Smooth muscle cell (in vitro differentiated cells): Measurements from ENCODE around the gene PIM3. TPM values are rescaled to one million over a fixed set of nuclear protein-coding genes. Genes with fewer than 3 reads are reported as not detected.

Experiments used
- DNase-seq: peaks from one replicate; lab custom pipeline; 2025; ENCODE audit not compliant: unreplicated experiment; lab: John Stamatoyannopoulos, UW
- H2AFZ ChIP-seq: fragments of 200-600 bp; sonication (generic); 2 replicates; pipeline ENCODE4 v1.6.0; 2016; ENCODE audit warnings: antibody characterized with exemption, low read depth, mild to moderate bottlenecking
- H3F3A ChIP-seq: fragments of 200-600 bp; sonication (generic); 2 replicates; pipeline ENCODE4 v1.6.0; 2017; ENCODE audit warnings: antibody characterized with exemption, low read depth
- H3K27ac ChIP-seq: fragments of 200-600 bp; sonication (generic); 2 replicates; pipeline ENCODE4 v1.5.1; 2016; ENCODE audit warnings: low read depth, mild to moderate bottlenecking
- H3K27me3 ChIP-seq: fragments of 200-600 bp; sonication (generic); 2 replicates; pipeline ENCODE4 v1.6.1; 2016; ENCODE audit warnings: low read depth, mild to moderate bottlenecking
- H3K36me3 ChIP-seq: fragments of 200-600 bp; sonication (generic); 2 replicates; pipeline ENCODE4 v1.5.1; 2016; ENCODE audit warnings: low read depth
- H3K4me1 ChIP-seq: fragments of 200-600 bp; sonication (generic); 2 replicates; pipeline ENCODE4 v1.5.1; 2016; ENCODE audit warnings: low read depth
- H3K4me2 ChIP-seq: fragments of 200-600 bp; sonication (generic); 2 replicates; pipeline ENCODE4 v1.6.0; 2016; ENCODE audit warnings: mild to moderate bottlenecking
- H3K4me3 ChIP-seq: fragments of 200-600 bp; sonication (generic); 2 replicates; pipeline ENCODE4 v1.5.1; 2016; ENCODE audit warnings: mild to moderate bottlenecking
- H3K79me2 ChIP-seq: fragments of 200-600 bp; sonication (generic); 2 replicates; pipeline ENCODE4 v1.6.0; 2016; ENCODE audit warnings: low read depth, mild to moderate bottlenecking
- H3K9ac ChIP-seq: fragments of 200-600 bp; sonication (generic); 2 replicates; pipeline ENCODE4 v1.6.0; 2016; ENCODE audit warnings: low read depth
- H3K9me3 ChIP-seq: fragments of 200-600 bp; sonication (generic); replicated peaks from 2 replicates; pipeline ENCODE4 v1.5.1; 2016; ENCODE audit warnings: low read depth
- H4K20me1 ChIP-seq: fragments of 200-600 bp; sonication (generic); 2 replicates; pipeline ENCODE4 v1.6.0; 2016; ENCODE audit warnings: low read depth
- CTCF ChIP-seq: fragments of 200-600 bp; sonication (generic); IDR thresholded peaks from 2 replicates; pipeline ENCODE4 v1.5.1; 2017; ENCODE audit warnings: borderline replicate concordance, mild to moderate bottlenecking, antibody characterized with exemption; ENCODE audit not compliant: insufficient read depth, poor library complexity, severe bottlenecking
- WGBS: methylation state at CpG from one replicate; pipeline ENCODE4 v1.1.7; 2016; ENCODE audit warnings: low lambda C conversion rate; 5-methylcytosine and 5-hydroxymethylcytosine counted together
- microRNA-seq: library from miRNA; unstranded; fragments of <30 nt; microRNA quantifications from one replicate; pipeline ENCODE4, GENCODE V29; 2016; ENCODE audit warnings: borderline number of aligned reads
- polyA plus RNA-seq: library from polyadenylated mRNA; unstranded; fragments of >200 nt; fragmentation: Nextera tagmentation; extraction: Ambion mirVana; gene quantifications from 2 replicates; pipeline ENCODE4 v1.2.1, GENCODE V29; 2016
- small RNA-seq: library from RNA; depleted of rRNA; stranded (forward); fragments of <200 nt; gene quantifications from one replicate; pipeline ENCODE3, GENCODE V24; 2014
- total RNA-seq: library from RNA; depleted of rRNA; stranded (reverse); fragments of >200 nt; gene quantifications from 2 replicates; pipeline ENCODE4 v1.2.3, GENCODE V29; 2014

PIM3 gene
- total and polyA plus RNA-seq, 2 experiments from 2014 or later = 19.1 to 43.3 TPM

DNA sequence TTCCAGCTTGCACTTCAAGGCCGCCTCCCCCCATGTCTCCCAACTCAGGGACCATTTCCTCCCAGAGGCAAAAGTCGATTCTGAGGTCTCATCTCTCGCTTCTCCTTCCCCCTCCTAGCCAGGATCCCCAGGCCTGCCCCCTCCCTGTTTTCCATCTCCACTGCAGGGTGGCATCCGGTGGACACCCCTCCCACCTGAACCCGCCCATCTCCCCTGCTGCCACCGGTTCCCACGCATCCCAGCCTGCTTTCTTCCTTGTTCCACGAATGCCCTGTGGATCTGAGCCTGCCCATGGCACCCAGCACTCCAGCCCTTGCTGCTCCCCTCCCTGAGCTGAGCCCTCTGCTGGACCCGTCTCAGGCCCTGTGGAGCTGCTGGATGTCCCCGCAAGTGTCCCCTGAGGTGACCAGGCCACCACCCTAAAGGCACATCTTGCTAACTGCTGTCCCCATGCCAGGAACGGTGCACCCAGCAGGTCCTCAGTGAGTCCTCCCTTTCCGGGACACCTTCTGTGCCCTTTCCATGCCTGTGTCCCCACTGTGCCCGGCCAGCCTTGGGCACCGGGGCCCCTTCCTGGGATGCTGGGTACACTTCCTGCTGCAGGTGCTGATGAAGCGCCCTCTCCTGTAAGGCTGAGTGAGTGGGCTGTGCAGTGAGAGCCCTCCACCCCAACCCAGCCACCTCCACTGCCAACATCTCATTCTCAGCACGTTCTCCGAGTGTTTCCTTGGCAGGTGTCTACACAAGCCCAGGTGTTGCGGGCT is 51.1 kb downstream of the PIM3 start:
- H3K9ac ChIP-seq = no peak overlapping the region

GRCh38 chr22:50012211-50013181 is 51.9 kb downstream of the PIM3 start, which contains the start of gene IL17REL:
IL17REL (minus strand) TSS chr22:50012765; CDS start chr22:50012646, 119 bp downstream.
- 74% methylated on average over 29 of the region's 29 CpGs for WGBS
- H3K36me3 ChIP-seq = no peaks in the 10 kb centered on the region
- H3K4me2 ChIP-seq = no peak within 1 kb of the TSS
- H3K27ac ChIP-seq = no peak within 1 kb of the TSS
- no peak for TF ChIP-seq CTCF
- no peak within 1 kb of the TSS for H3K9ac ChIP-seq
- no peaks in the 10 kb centered on the region for H3F3A ChIP-seq
- no peaks in the 10 kb centered on the region for H3K79me2 ChIP-seq
- H3K4me1 ChIP-seq = peaks cover 5% of the 10 kb centered on the region
- no peaks in the 10 kb centered on the region for H3K9me3 ChIP-seq
- H2AFZ ChIP-seq = no peak within 1 kb of the TSS
- H3K27me3 ChIP-seq = peaks cover 57% of the 10 kb centered on the region
- no peak for DNase-seq
- H3K4me3 ChIP-seq = no peak within 1 kb of the TSS
- no peaks in the 10 kb centered on the region for H4K20me1 ChIP-seq

More for the DNA sequence above, 51.1 kb downstream of the PIM3 start:
- peaks cover 57% of the 10 kb centered on the region for H3K27me3 ChIP-seq
- H3K36me3 ChIP-seq = no peaks in the 10 kb centered on the region
- no peak overlapping the region for H3K4me3 ChIP-seq
- DNase-seq = no peak
- no peaks in the 10 kb centered on the region for H3F3A ChIP-seq
- 77% methylated on average over 14 of the region's 18 CpGs for WGBS
- H3K27ac ChIP-seq = no peak overlapping the region
- no peaks in the 10 kb centered on the region for H3K79me2 ChIP-seq
- H4K20me1 ChIP-seq = no peaks in the 10 kb centered on the region
- H2AFZ ChIP-seq = no peak overlapping the region
- H3K4me1 ChIP-seq = peaks cover 5% of the 10 kb centered on the region
- no peak overlapping the region for H3K4me2 ChIP-seq
- TF ChIP-seq CTCF = no peak
- H3K9me3 ChIP-seq = no peaks in the 10 kb centered on the region

Small RNAs within 50 kb of the gene (microRNA-seq; reads per million reads assigned to microRNA genes)
- not detected for gene MIR6821

Small RNAs within 50 kb of the gene (small RNA-seq; reads per million reads assigned to genes)
- gene MIR6821 = not detected

Other genes with a start within 250 kb of the PIM3 start
- gene BRD1, start 132.9 kb upstream of the PIM3 start, total RNA-seq = 18.3 and 20.5 TPM in 2 replicates
- 15.0 and 21.6 TPM in 2 replicates for gene BRD1, start 132.9 kb upstream of the PIM3 start, polyA plus RNA-seq
- gene ZBED4, start 106.9 kb upstream of the PIM3 start, total RNA-seq = 16.6 and 16.8 TPM in 2 replicates
- 12.1 and 13.1 TPM in 2 replicates for gene ZBED4, start 106.9 kb upstream of the PIM3 start, polyA plus RNA-seq
- gene ALG12, start 42.3 kb upstream of the PIM3 start, total RNA-seq = 12.7 and 13.9 TPM in 2 replicates
- gene ALG12, start 42.3 kb upstream of the PIM3 start, polyA plus RNA-seq = 42.7 and 45.9 TPM in 2 replicates
- 47.4 and 52.7 TPM in 2 replicates for gene CRELD2, start 42.1 kb upstream of the PIM3 start, total RNA-seq
- gene CRELD2, start 42.1 kb upstream of the PIM3 start, polyA plus RNA-seq = 100 and 127 TPM in 2 replicates
- 0.04 TPM in 1 of 2 replicates, not detected in the other for gene IL17REL, start 52.0 kb downstream of the PIM3 start, total RNA-seq
- not detected in 2 replicates for gene IL17REL, start 52.0 kb downstream of the PIM3 start, polyA plus RNA-seq
- gene TTLL8, start 97.5 kb downstream of the PIM3 start, total RNA-seq = not detected in 2 replicates
- gene TTLL8, start 97.5 kb downstream of the PIM3 start, polyA plus RNA-seq = 0.10 TPM in 1 of 2 replicates, not detected in the other
- gene MLC1, start 124.7 kb downstream of the PIM3 start, total RNA-seq = 4.2 and 5.6 TPM in 2 replicates
- gene MLC1, start 124.7 kb downstream of the PIM3 start, polyA plus RNA-seq = 5.6 and 6.3 TPM in 2 replicates
- gene MOV10L1, start 129.2 kb downstream of the PIM3 start, total RNA-seq = 0.85 and 1.2 TPM in 2 replicates
- 0.10 and 1.1 TPM in 2 replicates for gene MOV10L1, start 129.2 kb downstream of the PIM3 start, polyA plus RNA-seq
- 5.1 TPM in 2 replicates for gene PANX2, start 210.0 kb downstream of the PIM3 start, total RNA-seq
- 2.5 and 2.9 TPM in 2 replicates for gene PANX2, start 210.0 kb downstream of the PIM3 start, polyA plus RNA-seq
- gene TRABD, start 225.1 kb downstream of the PIM3 start, total RNA-seq = 14.0 and 17.8 TPM in 2 replicates
- 56.9 and 58.5 TPM in 2 replicates for gene TRABD, start 225.1 kb downstream of the PIM3 start, polyA plus RNA-seq
- gene SELENOO, start 240.2 kb downstream of the PIM3 start, total RNA-seq = 9.0 and 16.3 TPM in 2 replicates
- 21.3 and 28.4 TPM in 2 replicates for gene SELENOO, start 240.2 kb downstream of the PIM3 start, polyA plus RNA-seq